Measurements from ENCODE around the gene VEPH1.

The VEPH1 gene

DNA sequence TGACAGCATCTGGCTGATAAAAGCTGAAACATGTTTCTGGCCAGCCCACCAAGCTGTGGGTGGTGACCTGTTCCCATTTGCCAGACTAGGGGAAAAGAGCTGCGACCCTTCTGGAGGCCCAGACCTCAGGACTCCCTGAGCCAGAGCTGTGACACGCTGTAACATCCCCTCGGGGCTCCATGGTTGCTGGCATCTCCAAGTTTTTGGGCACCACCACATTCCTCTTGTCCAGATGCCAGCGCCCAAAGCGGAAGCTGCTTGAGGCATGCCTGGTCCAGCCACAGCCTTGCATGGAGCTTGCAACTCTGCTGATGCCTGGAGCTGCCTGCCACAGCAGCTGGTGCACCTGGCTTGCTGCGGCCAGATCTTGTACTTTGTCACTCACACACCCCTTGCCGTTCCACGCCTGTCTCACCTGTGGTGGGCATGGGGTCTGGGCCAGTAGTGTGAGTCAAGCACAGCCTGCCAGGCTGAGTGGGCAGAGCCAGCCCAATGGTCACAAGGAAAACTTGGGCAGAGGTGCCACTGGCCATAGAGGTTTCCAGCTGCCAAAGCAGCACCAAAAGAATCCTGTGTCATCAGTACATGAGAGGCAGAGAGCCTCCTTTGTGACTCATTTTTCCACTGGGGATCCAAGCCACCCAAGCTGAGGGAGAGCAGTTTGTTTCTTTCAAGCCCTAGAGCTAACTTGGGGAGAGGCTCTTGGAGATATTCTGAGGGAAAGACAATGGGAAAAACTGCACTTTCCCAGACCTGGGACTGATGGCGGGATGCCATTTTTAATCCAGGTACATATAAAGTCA, 112.3 kb downstream of the VEPH1 start:
- Histone ChIP-seq H3K36me3 (ENCODE audit: insufficient read depth, low read length) (no peaks in the 10 kb centered on the region), H3K4me2 (ENCODE audit: insufficient read depth, low read length) (no peak overlapping the region), H4K20me1 (ENCODE audit: insufficient read depth, low read length) (no peaks in the 10 kb centered on the region), H3K4me1 (ENCODE audit: insufficient read depth, low read length) (no peaks in the 10 kb centered on the region), H3K4me3 (ENCODE audit: low read depth in 1 of 2, low read length in 2 of 2) (no peak overlapping the region), H3K9me3 (ENCODE audit: insufficient read depth, low read length, severe bottlenecking) (no peaks in the 10 kb centered on the region), H3K27ac (ENCODE audit: low read length) (no peak overlapping the region), H3K79me2 (ENCODE audit: insufficient read depth, low read length) (no peaks in the 10 kb centered on the region), H3K9ac (ENCODE audit: low read depth, low read length) (no peak overlapping the region), H2AFZ (ENCODE audit: low read depth, low read length) (no peak overlapping the region), H3K27me3 (ENCODE audit: insufficient read depth, low read length, poor library complexity) (no peaks in the 10 kb centered on the region)
- no peak for DNase-seq
- ATAC-seq (ENCODE audit: insufficient read depth, low read depth), result no peak
- TF ChIP-seq, protein P1, sequence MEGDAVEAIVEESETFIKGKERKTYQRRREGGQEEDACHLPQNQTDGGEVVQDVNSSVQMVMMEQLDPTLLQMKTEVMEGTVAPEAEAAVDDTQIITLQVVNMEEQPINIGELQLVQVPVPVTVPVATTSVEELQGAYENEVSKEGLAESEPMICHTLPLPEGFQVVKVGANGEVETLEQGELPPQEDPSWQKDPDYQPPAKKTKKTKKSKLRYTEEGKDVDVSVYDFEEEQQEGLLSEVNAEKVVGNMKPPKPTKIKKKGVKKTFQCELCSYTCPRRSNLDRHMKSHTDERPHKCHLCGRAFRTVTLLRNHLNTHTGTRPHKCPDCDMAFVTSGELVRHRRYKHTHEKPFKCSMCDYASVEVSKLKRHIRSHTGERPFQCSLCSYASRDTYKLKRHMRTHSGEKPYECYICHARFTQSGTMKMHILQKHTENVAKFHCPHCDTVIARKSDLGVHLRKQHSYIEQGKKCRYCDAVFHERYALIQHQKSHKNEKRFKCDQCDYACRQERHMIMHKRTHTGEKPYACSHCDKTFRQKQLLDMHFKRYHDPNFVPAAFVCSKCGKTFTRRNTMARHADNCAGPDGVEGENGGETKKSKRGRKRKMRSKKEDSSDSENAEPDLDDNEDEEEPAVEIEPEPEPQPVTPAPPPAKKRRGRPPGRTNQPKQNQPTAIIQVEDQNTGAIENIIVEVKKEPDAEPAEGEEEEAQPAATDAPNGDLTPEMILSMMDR (IDR thresholded peaks at IDR 0.05; ENCODE audit: borderline replicate concordance, extremely low read depth, low read length, poor library complexity, severe bottlenecking), result no peak
- TF ChIP-seq EZH2 (IDR thresholded peaks at IDR 0.05; ENCODE audit: borderline replicate concordance, low read depth, low read length, severe bottlenecking), result no peak

GRCh38 chr3:157388976-157389375, 114.2 kb downstream of the VEPH1 start:
- Histone ChIP-seq H3K27ac (ENCODE audit: low read length) (no peak overlapping the region), H3K27me3 (ENCODE audit: insufficient read depth, low read length, poor library complexity) (no peaks in the 10 kb centered on the region), H3K4me3 (ENCODE audit: low read depth in 1 of 2, low read length in 2 of 2) (no peak overlapping the region), H4K20me1 (ENCODE audit: insufficient read depth, low read length) (no peaks in the 10 kb centered on the region), H3K79me2 (ENCODE audit: insufficient read depth, low read length) (no peaks in the 10 kb centered on the region), H3K9me3 (ENCODE audit: insufficient read depth, low read length, severe bottlenecking) (no peaks in the 10 kb centered on the region), H3K4me2 (ENCODE audit: insufficient read depth, low read length) (no peak overlapping the region), H3K36me3 (ENCODE audit: insufficient read depth, low read length) (no peaks in the 10 kb centered on the region), H2AFZ (ENCODE audit: low read depth, low read length) (no peak overlapping the region), H3K9ac (ENCODE audit: low read depth, low read length) (no peak overlapping the region), H3K4me1 (ENCODE audit: insufficient read depth, low read length) (no peaks in the 10 kb centered on the region)
- TF ChIP-seq EZH2 (IDR thresholded peaks at IDR 0.05; ENCODE audit: borderline replicate concordance, low read depth, low read length, severe bottlenecking), result no peak
- TF ChIP-seq, protein P1 (IDR thresholded peaks at IDR 0.05; ENCODE audit: borderline replicate concordance, extremely low read depth, low read length, poor library complexity, severe bottlenecking), result no peak
- DNase-seq (no peak), ATAC-seq (ENCODE audit: insufficient read depth, low read depth) (no peak)

GRCh38 chr3:157387708-157388435, 115.3 kb downstream of the VEPH1 start:
- Histone ChIP-seq H3K4me2 (ENCODE audit: insufficient read depth, low read length) (no peak overlapping the region), H3K4me3 (ENCODE audit: low read depth in 1 of 2, low read length in 2 of 2) (no peak overlapping the region), H3K36me3 (ENCODE audit: insufficient read depth, low read length) (no peaks in the 10 kb centered on the region), H2AFZ (ENCODE audit: low read depth, low read length) (no peak overlapping the region), H3K9me3 (ENCODE audit: insufficient read depth, low read length, severe bottlenecking) (no peaks in the 10 kb centered on the region), H3K27ac (ENCODE audit: low read length) (no peak overlapping the region), H4K20me1 (ENCODE audit: insufficient read depth, low read length) (no peaks in the 10 kb centered on the region), H3K27me3 (ENCODE audit: insufficient read depth, low read length, poor library complexity) (no peaks in the 10 kb centered on the region), H3K9ac (ENCODE audit: low read depth, low read length) (no peak overlapping the region), H3K79me2 (ENCODE audit: insufficient read depth, low read length) (no peaks in the 10 kb centered on the region), H3K4me1 (ENCODE audit: insufficient read depth, low read length) (no peaks in the 10 kb centered on the region)
- ATAC-seq (ENCODE audit: insufficient read depth, low read depth) (no peak), DNase-seq (no peak)
- no peak for TF ChIP-seq EZH2 (IDR thresholded peaks at IDR 0.05; ENCODE audit: borderline replicate concordance, low read depth, low read length, severe bottlenecking)
- TF ChIP-seq, protein P1 (IDR thresholded peaks at IDR 0.05; ENCODE audit: borderline replicate concordance, extremely low read depth, low read length, poor library complexity, severe bottlenecking), result no peak

Measured in DND-41 (cell line).